ENCODE measurements around the gene DYDC1.
"Not testable (repeated sequence)": the region's sequence is repeated elsewhere in the genome, so short reads cannot be mapped to it uniquely, and the experiment has no call there.

DNA sequence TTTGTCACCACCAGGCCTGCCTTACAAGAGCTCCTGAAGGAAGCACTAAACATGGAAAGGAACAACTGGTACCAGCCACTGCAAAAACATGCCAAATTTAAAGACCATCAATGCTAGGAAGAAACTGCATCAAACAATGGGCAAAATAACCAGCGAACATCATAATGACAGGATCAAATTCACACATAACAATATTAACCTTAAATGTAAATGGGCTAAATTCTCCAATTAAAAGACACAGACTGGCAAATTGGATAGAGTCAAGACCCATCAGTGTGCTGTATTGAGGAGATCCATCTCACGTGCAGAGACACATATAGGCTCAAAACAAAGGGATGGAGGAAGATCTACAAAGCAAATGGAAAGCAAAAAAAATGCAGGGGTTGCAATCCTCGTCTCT is 50.6 kb downstream of the DYDC1 start:
- not testable (repeated sequence) for TF ChIP-seq POLR2A (IDR thresholded peaks at IDR 0.05)
- TF ChIP-seq, protein P1, sequence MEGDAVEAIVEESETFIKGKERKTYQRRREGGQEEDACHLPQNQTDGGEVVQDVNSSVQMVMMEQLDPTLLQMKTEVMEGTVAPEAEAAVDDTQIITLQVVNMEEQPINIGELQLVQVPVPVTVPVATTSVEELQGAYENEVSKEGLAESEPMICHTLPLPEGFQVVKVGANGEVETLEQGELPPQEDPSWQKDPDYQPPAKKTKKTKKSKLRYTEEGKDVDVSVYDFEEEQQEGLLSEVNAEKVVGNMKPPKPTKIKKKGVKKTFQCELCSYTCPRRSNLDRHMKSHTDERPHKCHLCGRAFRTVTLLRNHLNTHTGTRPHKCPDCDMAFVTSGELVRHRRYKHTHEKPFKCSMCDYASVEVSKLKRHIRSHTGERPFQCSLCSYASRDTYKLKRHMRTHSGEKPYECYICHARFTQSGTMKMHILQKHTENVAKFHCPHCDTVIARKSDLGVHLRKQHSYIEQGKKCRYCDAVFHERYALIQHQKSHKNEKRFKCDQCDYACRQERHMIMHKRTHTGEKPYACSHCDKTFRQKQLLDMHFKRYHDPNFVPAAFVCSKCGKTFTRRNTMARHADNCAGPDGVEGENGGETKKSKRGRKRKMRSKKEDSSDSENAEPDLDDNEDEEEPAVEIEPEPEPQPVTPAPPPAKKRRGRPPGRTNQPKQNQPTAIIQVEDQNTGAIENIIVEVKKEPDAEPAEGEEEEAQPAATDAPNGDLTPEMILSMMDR (IDR thresholded peaks at IDR 0.05): not testable (repeated sequence)
